Suppressor macrophage treated with lipopolysaccharide for 4 hours (primary cell): ENCODE data around the gene CABP5.
A peak's percentile ranks its signal among the peaks of the same experiment; 100 is the strongest.

Experiments used
- DNase-seq: peaks from one replicate; pipeline ENCODE4 v3.0.0-alpha.2; 2020

Gene CABP5

GRCh38 chr19:48029431-48029830 is 14.4 kb downstream of the CABP5 start:
- no peak for DNase-seq

GRCh38 chr19:48025480-48025879 is 18.4 kb downstream of the CABP5 start:
- DNase-seq = no peak

- DNase-seq = no peak
Observed at GRCh38 chr19:48023518-48023917, 20.4 kb downstream of the CABP5 start.

- no peak for DNase-seq
Observed at GRCh38 chr19:48023011-48023410, 20.9 kb downstream of the CABP5 start.

GRCh38 chr19:48020686-48021085 is 23.2 kb downstream of the CABP5 start:
- DNase-seq = peak; percentile 33

- peak; percentile 0 for DNase-seq
Observed at GRCh38 chr19:48010932-48011758, 32.7 kb downstream of the CABP5 start.

GRCh38 chr19:48006762-48007161 is 37.1 kb downstream of the CABP5 start:
- DNase-seq = no peak

GRCh38 chr19:48004236-48004635 is 39.6 kb downstream of the CABP5 start:
- no peak for DNase-seq

GRCh38 chr19:48000846-48001245 is 43.0 kb downstream of the CABP5 start:
- no peak for DNase-seq

GRCh38 chr19:47998800-47999199 is 45.1 kb downstream of the CABP5 start:
- DNase-seq = no peak

- no peak for DNase-seq
Observed at GRCh38 chr19:47996230-47996727, 47.6 kb downstream of the CABP5 start.

- no peak for DNase-seq
Observed at GRCh38 chr19:47994209-47994802, 49.6 kb downstream of the CABP5 start, which contains the start of gene ELSPBP1. Gene ELSPBP1 (plus strand): TSS chr19:47994632. CDS start chr19:48008668, 14,036 bp downstream.

- DNase-seq = no peak
Observed at GRCh38 chr19:47992070-47992469, 51.8 kb downstream of the CABP5 start, which contains the start of gene BSPH1. Gene BSPH1 (minus strand): TSS chr19:47992170. CDS start chr19:47992081, 89 bp downstream.

GRCh38 chr19:47991191-47991808 is 52.6 kb downstream of the CABP5 start:
- no peak for DNase-seq
